DMS 273 (cell line): ENCODE measurements around the gene PPP1R36.
A peak's percentile ranks its signal among the peaks of the same experiment; 100 is the strongest.
"Not testable (repeated sequence)": the region's sequence is repeated elsewhere in the genome, so short reads cannot be mapped to it uniquely, and the experiment has no call there.

Experiments used
- DNase-seq: peaks from one replicate; lab custom pipeline; 2025; ENCODE audit not compliant: unreplicated experiment; lab: John Stamatoyannopoulos, UW

PPP1R36 gene

GRCh38 chr14:64518229-64518628 is 31.5 kb upstream of the PPP1R36 start:
- DNase-seq, result no peak

- no peak for DNase-seq
These were observed 29.1 kb upstream of the PPP1R36 start for GRCh38 chr14:64520699-64521098.

- DNase-seq, result no peak
These were observed 27.0 kb upstream of the PPP1R36 start for GRCh38 chr14:64522591-64523355.

- DNase-seq, result no peak
These were observed 24.4 kb upstream of the PPP1R36 start for GRCh38 chr14:64525354-64525753.

- DNase-seq, result no peak
These were observed 18.2 kb upstream of the PPP1R36 start for GRCh38 chr14:64531567-64531966.

GRCh38 chr14:64536488-64537245 is 13.1 kb upstream of the PPP1R36 start:
- DNase-seq, result no peak

GRCh38 chr14:64540208-64541202 is 9.3 kb upstream of the PPP1R36 start, which contains the start of gene HSPA2:
HSPA2 (plus strand) TSS chr14:64540741; CDS start chr14:64540850, 109 bp downstream.
- peak; percentile 100 for DNase-seq

GRCh38 chr14:64541261-64541971 is 8.3 kb upstream of the PPP1R36 start:
- DNase-seq, result peak; percentile 44

GRCh38 chr14:64541972-64542835 is 7.6 kb upstream of the PPP1R36 start:
- DNase-seq, result no peak

GRCh38 chr14:64542836-64543201 is 6.9 kb upstream of the PPP1R36 start:
- no peak for DNase-seq

GRCh38 chr14:64544607-64545312 is 5.0 kb upstream of the PPP1R36 start:
- peak; percentile 10 for DNase-seq

- DNase-seq, result no peak
These were observed 745 bp upstream of the PPP1R36 start for GRCh38 chr14:64549016-64549415.

GRCh38 chr14:64550621-64551333 is 1.0 kb downstream of the PPP1R36 start:
- DNase-seq, result peak; percentile 70

GRCh38 chr14:64554556-64554955 is 4.8 kb downstream of the PPP1R36 start:
- DNase-seq, result no peak

GRCh38 chr14:64556526-64556925 is 6.8 kb downstream of the PPP1R36 start:
- DNase-seq, result no peak

- DNase-seq, result not testable (repeated sequence)
These were observed 8.5 kb downstream of the PPP1R36 start for GRCh38 chr14:64558216-64558615.

- DNase-seq, result no peak
These were observed 11.9 kb downstream of the PPP1R36 start for GRCh38 chr14:64561631-64562030.

GRCh38 chr14:64562436-64562835 is 12.7 kb downstream of the PPP1R36 start:
- no peak for DNase-seq
